Measurements from ENCODE around the gene LY6G6F. TPM values are rescaled to one million over a fixed set of nuclear protein-coding genes. Genes with fewer than 3 reads are reported as not detected.

Gene LY6G6F
- total and polyA plus RNA-seq, 10 of the 15 experiments (the other 5 are each of a cell fraction or from before 2014, with no cell fraction given), result not detected

GRCh38 chr6:31680226-31681134, 26.2 kb upstream of the LY6G6F start, which contains the start of gene LY6G5C (continued):
- TF ChIP-seq RBBP5 (conservative IDR thresholded peaks at IDR 0.05) (no peak), IKZF2 (IDR thresholded peaks at IDR 0.05) (no peak), YY1 (IDR thresholded peaks at IDR 0.05; ENCODE audit: low read depth, low read length) (peak; percentile 88), HDGF (IDR thresholded peaks at IDR 0.05) (peak; percentile 50; the same call in 1 of the 2 replicates), CBFB (IDR thresholded peaks at IDR 0.05; ENCODE audit: low read depth) (no peak), RELB (IDR thresholded peaks at IDR 0.05; ENCODE audit: low read depth) (no peak), USF1 (IDR thresholded peaks at IDR 0.05; ENCODE audit: borderline replicate concordance, extremely low read length, insufficient read depth, low read depth, low read length) (no peak), ZNF217 (IDR thresholded peaks at IDR 0.05) (no peak), NRF1 (conservative IDR thresholded peaks at IDR 0.05; ENCODE audit: low read depth, low read length) (0 out of 2 replicates have a peak, but pooled peaks have one; percentile 7), RUNX3 (IDR thresholded peaks at IDR 0.05; ENCODE audit: low read length) (peak; percentile 5; the same call in 1 of the 2 replicates), NFYA (IDR thresholded peaks at IDR 0.05; ENCODE audit: borderline replicate concordance, low read depth, low read length) (no peak), BHLHE40 (IDR thresholded peaks at IDR 0.05; ENCODE audit: borderline replicate concordance in 1 of 2, low read depth in 2 of 2, low read length in 1 of 2) (0 out of 4 replicates have a peak, but pooled peaks of 1 of the 2 experiments have one; percentile 8), RFX5 (IDR thresholded peaks at IDR 0.05; ENCODE audit: low read depth, low read length) (no peak), MEF2A (IDR thresholded peaks at IDR 0.05; ENCODE audit: insufficient read depth, low read depth, low read length) (0 out of 2 replicates have a peak, but pooled peaks have one; percentile 18), IKZF1 (conservative IDR thresholded peaks at IDR 0.05) (no peak), NR2C1 (IDR thresholded peaks at IDR 0.05) (no peak), BACH1 (IDR thresholded peaks at IDR 0.05; ENCODE audit: borderline replicate concordance) (no peak)
- TF ChIP-seq, protein P1, sequence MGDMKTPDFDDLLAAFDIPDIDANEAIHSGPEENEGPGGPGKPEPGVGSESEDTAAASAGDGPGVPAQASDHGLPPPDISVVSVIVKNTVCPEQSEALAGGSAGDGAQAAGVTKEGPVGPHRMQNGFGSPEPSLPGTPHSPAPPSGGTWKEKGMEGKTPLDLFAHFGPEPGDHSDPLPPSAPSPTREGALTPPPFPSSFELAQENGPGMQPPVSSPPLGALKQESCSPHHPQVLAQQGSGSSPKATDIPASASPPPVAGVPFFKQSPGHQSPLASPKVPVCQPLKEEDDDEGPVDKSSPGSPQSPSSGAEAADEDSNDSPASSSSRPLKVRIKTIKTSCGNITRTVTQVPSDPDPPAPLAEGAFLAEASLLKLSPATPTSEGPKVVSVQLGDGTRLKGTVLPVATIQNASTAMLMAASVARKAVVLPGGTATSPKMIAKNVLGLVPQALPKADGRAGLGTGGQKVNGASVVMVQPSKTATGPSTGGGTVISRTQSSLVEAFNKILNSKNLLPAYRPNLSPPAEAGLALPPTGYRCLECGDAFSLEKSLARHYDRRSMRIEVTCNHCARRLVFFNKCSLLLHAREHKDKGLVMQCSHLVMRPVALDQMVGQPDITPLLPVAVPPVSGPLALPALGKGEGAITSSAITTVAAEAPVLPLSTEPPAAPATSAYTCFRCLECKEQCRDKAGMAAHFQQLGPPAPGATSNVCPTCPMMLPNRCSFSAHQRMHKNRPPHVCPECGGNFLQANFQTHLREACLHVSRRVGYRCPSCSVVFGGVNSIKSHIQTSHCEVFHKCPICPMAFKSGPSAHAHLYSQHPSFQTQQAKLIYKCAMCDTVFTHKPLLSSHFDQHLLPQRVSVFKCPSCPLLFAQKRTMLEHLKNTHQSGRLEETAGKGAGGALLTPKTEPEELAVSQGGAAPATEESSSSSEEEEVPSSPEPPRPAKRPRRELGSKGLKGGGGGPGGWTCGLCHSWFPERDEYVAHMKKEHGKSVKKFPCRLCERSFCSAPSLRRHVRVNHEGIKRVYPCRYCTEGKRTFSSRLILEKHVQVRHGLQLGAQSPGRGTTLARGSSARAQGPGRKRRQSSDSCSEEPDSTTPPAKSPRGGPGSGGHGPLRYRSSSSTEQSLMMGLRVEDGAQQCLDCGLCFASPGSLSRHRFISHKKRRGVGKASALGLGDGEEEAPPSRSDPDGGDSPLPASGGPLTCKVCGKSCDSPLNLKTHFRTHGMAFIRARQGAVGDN (IDR thresholded peaks at IDR 0.05), result no peak
- TF ChIP-seq, protein P2, sequence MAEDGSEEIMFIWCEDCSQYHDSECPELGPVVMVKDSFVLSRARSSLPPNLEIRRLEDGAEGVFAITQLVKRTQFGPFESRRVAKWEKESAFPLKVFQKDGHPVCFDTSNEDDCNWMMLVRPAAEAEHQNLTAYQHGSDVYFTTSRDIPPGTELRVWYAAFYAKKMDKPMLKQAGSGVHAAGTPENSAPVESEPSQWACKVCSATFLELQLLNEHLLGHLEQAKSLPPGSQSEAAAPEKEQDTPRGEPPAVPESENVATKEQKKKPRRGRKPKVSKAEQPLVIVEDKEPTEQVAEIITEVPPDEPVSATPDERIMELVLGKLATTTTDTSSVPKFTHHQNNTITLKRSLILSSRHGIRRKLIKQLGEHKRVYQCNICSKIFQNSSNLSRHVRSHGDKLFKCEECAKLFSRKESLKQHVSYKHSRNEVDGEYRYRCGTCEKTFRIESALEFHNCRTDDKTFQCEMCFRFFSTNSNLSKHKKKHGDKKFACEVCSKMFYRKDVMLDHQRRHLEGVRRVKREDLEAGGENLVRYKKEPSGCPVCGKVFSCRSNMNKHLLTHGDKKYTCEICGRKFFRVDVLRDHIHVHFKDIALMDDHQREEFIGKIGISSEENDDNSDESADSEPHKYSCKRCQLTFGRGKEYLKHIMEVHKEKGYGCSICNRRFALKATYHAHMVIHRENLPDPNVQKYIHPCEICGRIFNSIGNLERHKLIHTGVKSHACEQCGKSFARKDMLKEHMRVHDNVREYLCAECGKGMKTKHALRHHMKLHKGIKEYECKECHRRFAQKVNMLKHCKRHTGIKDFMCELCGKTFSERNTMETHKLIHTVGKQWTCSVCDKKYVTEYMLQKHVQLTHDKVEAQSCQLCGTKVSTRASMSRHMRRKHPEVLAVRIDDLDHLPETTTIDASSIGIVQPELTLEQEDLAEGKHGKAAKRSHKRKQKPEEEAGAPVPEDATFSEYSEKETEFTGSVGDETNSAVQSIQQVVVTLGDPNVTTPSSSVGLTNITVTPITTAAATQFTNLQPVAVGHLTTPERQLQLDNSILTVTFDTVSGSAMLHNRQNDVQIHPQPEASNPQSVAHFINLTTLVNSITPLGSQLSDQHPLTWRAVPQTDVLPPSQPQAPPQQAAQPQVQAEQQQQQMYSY (CRISPR knock-in tag; IDR thresholded peaks at IDR 0.05), result no peak

Data from GM12878 (cell line).